Measurements from ENCODE around the gene DPYSL4. TPM values are rescaled to one million over a fixed set of nuclear protein-coding genes. Genes with fewer than 3 reads are reported as not detected.

DPYSL4 gene
- total RNA-seq, 2 donors from 2014 or later: 0.27 to 0.44 TPM

- no peak for DNase-seq
- H3K27me3 ChIP-seq: no peaks in the 10 kb centered on the region
- intact Hi-C loops (cut with DNase I): no loop called here
- H3K4me1 ChIP-seq: peaks cover 7% of the 10 kb centered on the region
- H3K27ac ChIP-seq: no peak overlapping the region
- H3K36me3 ChIP-seq: no peaks in the 10 kb centered on the region
- no peaks in the 10 kb centered on the region for H3K9me3 ChIP-seq
- no peak for TF ChIP-seq CTCF (IDR thresholded peaks at IDR 0.05)
- no peak overlapping the region for H3K9ac ChIP-seq (ENCODE audit: low read depth in 2 of 2, low read length in 2 of 2)
- no peak overlapping the region for H3K4me3 ChIP-seq
Measured at GRCh38 chr10:132232023-132232951, 45.5 kb downstream of the DPYSL4 start.

DNA sequence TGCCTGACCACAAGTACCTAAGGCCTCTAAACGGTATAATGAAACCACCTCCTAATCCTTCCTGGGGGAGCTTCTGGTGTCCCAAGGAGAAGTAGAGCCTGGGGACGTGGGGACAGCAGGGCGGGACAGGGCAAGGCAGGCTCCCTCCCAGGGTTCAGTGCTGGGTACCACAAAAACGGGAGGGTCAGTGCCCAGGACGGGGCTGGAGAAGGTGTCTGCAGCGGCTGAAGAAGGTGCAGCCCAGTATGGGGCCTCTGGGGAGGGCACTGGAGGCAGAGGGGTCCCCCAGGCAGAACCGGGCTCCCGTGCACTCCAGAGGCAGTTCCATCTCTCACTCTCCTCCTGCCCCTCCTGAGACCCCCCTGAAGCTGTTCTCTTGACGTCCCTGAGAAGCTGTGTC is 46.2 kb downstream of the DPYSL4 start:
- H3K36me3 ChIP-seq: no peaks in the 10 kb centered on the region
- peaks cover 7% of the 10 kb centered on the region for H3K4me1 ChIP-seq
- no peak for DNase-seq
- no peak for TF ChIP-seq CTCF (IDR thresholded peaks at IDR 0.05)
- intact Hi-C loops (cut with DNase I): no loop called here
- H3K9me3 ChIP-seq: no peaks in the 10 kb centered on the region
- no peak overlapping the region for H3K4me3 ChIP-seq
- H3K9ac ChIP-seq (ENCODE audit: low read depth in 2 of 2, low read length in 2 of 2): no peak overlapping the region
- H3K27ac ChIP-seq: no peak overlapping the region
- H3K27me3 ChIP-seq: no peaks in the 10 kb centered on the region

DNA sequence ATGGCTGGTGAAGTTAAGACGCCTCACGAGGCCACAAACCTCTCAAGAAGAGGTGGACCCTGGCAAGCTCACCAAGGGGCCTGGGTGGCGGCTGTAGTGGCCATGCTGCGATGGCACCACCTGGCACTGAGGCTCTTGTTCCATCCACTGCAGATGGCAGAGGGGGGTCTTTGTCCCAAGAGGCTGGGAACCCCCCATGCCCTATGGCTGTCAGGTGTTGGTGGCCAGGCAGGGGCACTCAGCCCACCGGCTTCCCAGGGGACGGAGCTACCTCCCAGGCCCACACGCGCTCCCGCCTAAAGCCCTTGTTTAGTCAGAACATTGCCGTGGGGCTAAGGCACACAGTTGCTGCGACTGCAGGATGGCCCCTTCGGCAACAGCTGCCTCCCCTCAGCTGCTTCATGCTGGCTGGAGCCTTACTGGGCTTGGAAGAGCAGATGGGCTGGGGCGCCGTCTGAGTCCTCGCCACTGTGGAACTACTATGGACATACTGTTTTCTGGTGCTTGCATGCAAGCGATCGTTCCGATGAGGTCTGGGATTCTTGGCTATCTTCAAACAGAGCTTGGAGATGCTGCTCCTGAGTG is 46.8 kb downstream of the DPYSL4 start:
- Histone ChIP-seq H3K27me3 (no peaks in the 10 kb centered on the region), H3K9ac (ENCODE audit: low read depth in 2 of 2, low read length in 2 of 2) (no peak overlapping the region), H3K4me1 (peaks cover 7% of the 10 kb centered on the region), H3K9me3 (no peaks in the 10 kb centered on the region), H3K36me3 (no peaks in the 10 kb centered on the region), H3K4me3 (no peak overlapping the region), H3K27ac (no peak overlapping the region)
- no peak for DNase-seq
- intact Hi-C loops (cut with DNase I): no loop called here
- TF ChIP-seq CTCF (IDR thresholded peaks at IDR 0.05): no peak

DNA sequence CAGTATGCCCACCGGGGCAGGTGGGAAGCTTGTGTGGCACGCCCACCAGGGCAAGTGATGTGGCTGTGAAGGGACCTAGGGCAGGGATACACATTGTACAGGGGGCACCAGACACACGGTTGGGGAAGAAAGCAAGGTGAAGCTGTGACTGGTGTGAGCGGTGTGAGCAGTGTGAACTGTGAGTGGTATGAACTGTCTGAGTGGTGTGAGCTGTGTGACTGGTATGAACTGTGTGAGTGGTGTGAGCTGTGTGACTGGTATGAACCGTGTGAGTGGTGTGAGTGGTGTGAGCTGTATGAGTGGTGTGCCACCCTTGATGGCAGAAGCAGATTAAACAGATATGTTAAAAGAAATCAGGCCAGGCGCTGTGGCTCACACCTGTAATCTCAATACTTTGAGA is 48.1 kb downstream of the DPYSL4 start:
- H3K27ac ChIP-seq: no peak overlapping the region
- intact Hi-C loops (cut with DNase I): no loop called here
- no peak for TF ChIP-seq CTCF (IDR thresholded peaks at IDR 0.05)

GRCh38 chr10:132236161-132236560 is 49.4 kb downstream of the DPYSL4 start:
- no peak for TF ChIP-seq CTCF (IDR thresholded peaks at IDR 0.05)
- intact Hi-C loops (cut with DNase I): no loop called here
- H3K27ac ChIP-seq: no peak overlapping the region
- H3K4me1 ChIP-seq: no peaks in the 10 kb centered on the region
- no peaks in the 10 kb centered on the region for H3K27me3 ChIP-seq
- no peak for DNase-seq
- H3K4me3 ChIP-seq: no peak overlapping the region
- no peaks in the 10 kb centered on the region for H3K36me3 ChIP-seq
- H3K9ac ChIP-seq (ENCODE audit: low read depth in 2 of 2, low read length in 2 of 2): no peak overlapping the region
- H3K9me3 ChIP-seq: no peaks in the 10 kb centered on the region

More for the DNA sequence above, 48.1 kb downstream of the DPYSL4 start:
- Histone ChIP-seq H3K4me1 (peaks cover 3% of the 10 kb centered on the region), H3K9ac (ENCODE audit: low read depth in 2 of 2, low read length in 2 of 2) (no peak overlapping the region), H3K4me3 (no peak overlapping the region), H3K27me3 (no peaks in the 10 kb centered on the region), H3K9me3 (no peaks in the 10 kb centered on the region), H3K36me3 (no peaks in the 10 kb centered on the region)
- no peak for DNase-seq

All from colonic mucosa (tissue), 4 donors.